ENCODE data around the gene GZF1. TPM values are rescaled to one million over a fixed set of nuclear protein-coding genes. Genes with fewer than 3 reads are reported as not detected.

The GZF1 gene
- polyA plus RNA-seq, 3 donors = 5.5 to 215 (median 7.0) TPM

GRCh38 chr20:23420943-23421931, 59.3 kb downstream of the GZF1 start, which contains the start of gene NAPB:
NAPB (minus strand) TSS chr20:23421488; CDS start chr20:23421402, 86 bp downstream.
- Mint-ChIP-seq H3K36me3 (no peaks in the 10 kb centered on the region), H3K9me3 (peaks cover 0 to 2% (median 0%) of the 10 kb centered on the region in 7 donors), H3K27me3 (ENCODE audit: low read depth in 3 of 3) (no peaks in the 10 kb centered on the region), H3K4me3 (peak within 1 kb of the TSS; percentile 81 to 91), H3K27ac (peak within 1 kb of the TSS; percentile 62 to 93 (median 86)), H3K4me1 (peaks cover 22% of the 10 kb centered on the region)
- Histone ChIP-seq H2AFZ (ENCODE audit: insufficient read depth, low read depth, low read length, poor library complexity, severe bottlenecking) (peak within 1 kb of the TSS; percentile 82), H3K9me3 (replicated peaks in 1 of 2; ENCODE audit: control insufficient read depth in 1 of 2, insufficient read depth in 1 of 2, low read length in 2 of 2) (no peaks in the 10 kb centered on the region), H3K79me2 (ENCODE audit: insufficient read depth, low read length) (peaks cover 49% of the 10 kb centered on the region), H3K4me1 (ENCODE audit: control insufficient read depth in 1 of 2, insufficient read depth in 2 of 2, low read length in 2 of 2) (peaks cover 12% of the 10 kb centered on the region in 2 donors), H3K36me3 (replicated peaks in 1 of 2; ENCODE audit: control insufficient read depth in 1 of 2, insufficient read depth in 2 of 2, low read length in 2 of 2) (no peaks in the 10 kb centered on the region), H4K20me1 (ENCODE audit: insufficient read depth, low read length) (no peaks in the 10 kb centered on the region), H3K9ac (ENCODE audit: insufficient read depth, low read length, poor library complexity, severe bottlenecking) (peak within 1 kb of the TSS; percentile 87), H3K4me3 (replicated peaks in 1 of 3; ENCODE audit: low read depth in 2 of 3, low read length in 3 of 3) (peak within 1 kb of the TSS; percentile 87 to 99 (median 94)), H3K27ac (ENCODE audit: low read depth in 1 of 2, low read length in 2 of 2) (peak within 1 kb of the TSS; percentile 75 to 84), H3K27me3 (ENCODE audit: control insufficient read depth in 2 of 2, insufficient read depth in 2 of 2, low read length in 2 of 2) (no peaks in the 10 kb centered on the region), H3K4me2 (replicated peaks; ENCODE audit: extremely low read depth, low read length, poor library complexity, severe bottlenecking) (peak within 1 kb of the TSS; percentile 93)
- WGBS (ENCODE audit: insufficient coverage) = 0% methylated on average over 45 of the region's 64 CpGs
- intact Hi-C loops (cut with micrococcal nuclease) = loop anchor here (5.0 kb wide), 2 partner anchors 59 to 64 kb away; partner anchors contain the start of gene GZF1 (in 1 of the 2)
- peak; percentile 81 to 90 (median 85) for DNase-seq
- peak; percentile 58 for TF ChIP-seq CTCF (IDR thresholded peaks at IDR 0.05)

Small RNA genes lying within 50 kb of the gene (small RNA-seq; reads per million reads assigned to genes)
- gene RNA5SP479 (ENCODE audit: insufficient read length, low read depth) = not detected

Other genes with a start within 250 kb of the GZF1 start
- 100 to 1,000 TPM in 1 of 3 donors, 10 to 100 TPM in 2; 37.8 to 140 (median 39.4) TPM for gene NXT1, start 11.4 kb upstream of the GZF1 start, polyA plus RNA-seq
- gene NAPB, start 59.3 kb downstream of the GZF1 start, polyA plus RNA-seq = 1 to 10 TPM; 2.4 to 6.3 (median 2.6) TPM
- gene CSTL1, start 77.5 kb downstream of the GZF1 start, polyA plus RNA-seq = not detected
- gene CST11, start 90.7 kb downstream of the GZF1 start, polyA plus RNA-seq = not detected
- not detected for gene CST8, start 128.9 kb downstream of the GZF1 start, polyA plus RNA-seq
- not detected for gene CST9L, start 206.3 kb downstream of the GZF1 start, polyA plus RNA-seq
- gene CST9, start 243.7 kb downstream of the GZF1 start, polyA plus RNA-seq = under 1 TPM in 1 of 3 donors, not detected in 2; 0.13 TPM